Testis (tissue), 2 donors: ENCODE results near the gene GNG2.

Source experiments
- CTCF ChIP-seq, 3 experiments: fragments of 450-650 bp in 2 of 3; fragments of 200-600 bp in 1 of 3; sonication (generic) in 1 of 3; IDR thresholded peaks; one replicate each; pipeline ENCODE4 v1.5.1; 2016 to 2019; ENCODE audit warnings: antibody characterized with exemption in 3 of 3, mild to moderate bottlenecking in 2 of 3, moderate library complexity in 1 of 3
- POLR2A ChIP-seq: fragments of 450-650 bp; IDR thresholded peaks from one replicate; pipeline ENCODE4 v1.6.1; 2017; ENCODE audit warnings: antibody characterized with exemption, mild to moderate bottlenecking, moderate library complexity

GRCh38 chr14:51848120-51848519, 12.3 kb upstream of the GNG2 start:
- TF ChIP-seq CTCF (IDR thresholded peaks at IDR 0.05) (no peak), POLR2A (no peak)
